ENCODE measurements around the gene S100A14. TPM values are rescaled to one million over a fixed set of nuclear protein-coding genes. Genes with fewer than 3 reads are reported as not detected.

The S100A14 gene
- polyA plus RNA-seq, 1 donor from 2014 or later, result not detected

GRCh38 chr1:153643100-153643499, 27.0 kb upstream of the S100A14 start:
- H3K27me3 ChIP-seq (ENCODE audit: insufficient read depth, low read depth, low read length), result no peaks in the 10 kb centered on the region
- H3K9ac ChIP-seq (ENCODE audit: low read length), result no peak overlapping the region
- no peaks in the 10 kb centered on the region for H3F3A ChIP-seq (ENCODE audit: insufficient read depth, low read length, poor library complexity, severe bottlenecking)
- no peak overlapping the region for H3K27ac ChIP-seq (ENCODE audit: low read length)
- H3K9me3 ChIP-seq (ENCODE audit: low read length), result no peaks in the 10 kb centered on the region
- H3K4me3 ChIP-seq (ENCODE audit: low read length), result no peak overlapping the region
- no peaks in the 10 kb centered on the region for H4K20me1 ChIP-seq (ENCODE audit: insufficient read depth)
- peaks cover 3% of the 10 kb centered on the region for H3K36me3 ChIP-seq (ENCODE audit: insufficient read depth, low read length)
- H2AFZ ChIP-seq (ENCODE audit: low read depth, low read length), result no peak overlapping the region
- TF ChIP-seq RAD21 (conservative IDR thresholded peaks at IDR 0.05) (no peak), REST (IDR thresholded peaks at IDR 0.05; ENCODE audit: borderline replicate concordance) (no peak), SMC3 (conservative IDR thresholded peaks at IDR 0.05; ENCODE audit: poor library complexity) (no peak), EP300 (conservative IDR thresholded peaks at IDR 0.05; ENCODE audit: poor library complexity, severe bottlenecking) (no peak), TAF1 (IDR thresholded peaks at IDR 0.05; ENCODE audit: low read depth) (no peak), MXI1 (conservative IDR thresholded peaks at IDR 0.05; ENCODE audit: poor library complexity, severe bottlenecking) (no peak), POLR2AphosphoS5 (IDR thresholded peaks at IDR 0.05) (no peak), CTCF (IDR thresholded peaks at IDR 0.05; ENCODE audit: poor library complexity, severe bottlenecking) (no peak), EZH2 (IDR thresholded peaks at IDR 0.05; ENCODE audit: borderline replicate concordance, insufficient read depth, low read length, poor library complexity, severe bottlenecking) (no peak)
- H3K79me2 ChIP-seq (replicated peaks; ENCODE audit: insufficient read depth, low read length), result peaks cover 6% of the 10 kb centered on the region
- no peaks in the 10 kb centered on the region for H3K9me2 ChIP-seq (ENCODE audit: insufficient read depth, low read length)
- H3K4me2 ChIP-seq (ENCODE audit: low read length), result no peak overlapping the region

- Histone ChIP-seq H3K27ac (ENCODE audit: low read length) (no peak overlapping the region), H3F3A (ENCODE audit: insufficient read depth, low read length, poor library complexity, severe bottlenecking) (no peaks in the 10 kb centered on the region), H4K20me1 (ENCODE audit: insufficient read depth) (no peaks in the 10 kb centered on the region), H3K4me3 (ENCODE audit: low read length) (no peak overlapping the region), H3K4me2 (ENCODE audit: low read length) (no peak overlapping the region), H3K27me3 (ENCODE audit: insufficient read depth, low read depth, low read length) (no peaks in the 10 kb centered on the region), H3K9me3 (ENCODE audit: low read length) (no peaks in the 10 kb centered on the region), H2AFZ (ENCODE audit: low read depth, low read length) (no peak overlapping the region), H3K36me3 (ENCODE audit: insufficient read depth, low read length) (peaks cover 3% of the 10 kb centered on the region), H3K9ac (ENCODE audit: low read length) (no peak overlapping the region), H3K9me2 (ENCODE audit: insufficient read depth, low read length) (no peaks in the 10 kb centered on the region), H3K79me2 (replicated peaks; ENCODE audit: insufficient read depth, low read length) (peaks cover 6% of the 10 kb centered on the region)
- TF ChIP-seq RAD21 (conservative IDR thresholded peaks at IDR 0.05) (no peak), EZH2 (IDR thresholded peaks at IDR 0.05; ENCODE audit: borderline replicate concordance, insufficient read depth, low read length, poor library complexity, severe bottlenecking) (no peak), MXI1 (conservative IDR thresholded peaks at IDR 0.05; ENCODE audit: poor library complexity, severe bottlenecking) (no peak), EP300 (conservative IDR thresholded peaks at IDR 0.05; ENCODE audit: poor library complexity, severe bottlenecking) (no peak), POLR2AphosphoS5 (IDR thresholded peaks at IDR 0.05) (no peak), TAF1 (IDR thresholded peaks at IDR 0.05; ENCODE audit: low read depth) (no peak), CTCF (IDR thresholded peaks at IDR 0.05; ENCODE audit: poor library complexity, severe bottlenecking) (no peak), SMC3 (conservative IDR thresholded peaks at IDR 0.05; ENCODE audit: poor library complexity) (no peak), REST (IDR thresholded peaks at IDR 0.05; ENCODE audit: borderline replicate concordance) (no peak)
Observed at GRCh38 chr1:153642161-153642560, 26.0 kb upstream of the S100A14 start.
